Cardiac atrium fibroblast (primary cell): ENCODE results near the gene PNN. TPM values are rescaled to one million over a fixed set of nuclear protein-coding genes. Genes with fewer than 3 reads are reported as not detected.

Source experiments
- total RNA-seq: library from RNA; depleted of rRNA; stranded (reverse); fragments of >200 nt; gene quantifications from 2 replicates; pipeline ENCODE4 v1.2.3, GENCODE V29; 2015

Gene PNN
- 9.4 and 13.3 TPM in 2 replicates for total RNA-seq

DNA sequence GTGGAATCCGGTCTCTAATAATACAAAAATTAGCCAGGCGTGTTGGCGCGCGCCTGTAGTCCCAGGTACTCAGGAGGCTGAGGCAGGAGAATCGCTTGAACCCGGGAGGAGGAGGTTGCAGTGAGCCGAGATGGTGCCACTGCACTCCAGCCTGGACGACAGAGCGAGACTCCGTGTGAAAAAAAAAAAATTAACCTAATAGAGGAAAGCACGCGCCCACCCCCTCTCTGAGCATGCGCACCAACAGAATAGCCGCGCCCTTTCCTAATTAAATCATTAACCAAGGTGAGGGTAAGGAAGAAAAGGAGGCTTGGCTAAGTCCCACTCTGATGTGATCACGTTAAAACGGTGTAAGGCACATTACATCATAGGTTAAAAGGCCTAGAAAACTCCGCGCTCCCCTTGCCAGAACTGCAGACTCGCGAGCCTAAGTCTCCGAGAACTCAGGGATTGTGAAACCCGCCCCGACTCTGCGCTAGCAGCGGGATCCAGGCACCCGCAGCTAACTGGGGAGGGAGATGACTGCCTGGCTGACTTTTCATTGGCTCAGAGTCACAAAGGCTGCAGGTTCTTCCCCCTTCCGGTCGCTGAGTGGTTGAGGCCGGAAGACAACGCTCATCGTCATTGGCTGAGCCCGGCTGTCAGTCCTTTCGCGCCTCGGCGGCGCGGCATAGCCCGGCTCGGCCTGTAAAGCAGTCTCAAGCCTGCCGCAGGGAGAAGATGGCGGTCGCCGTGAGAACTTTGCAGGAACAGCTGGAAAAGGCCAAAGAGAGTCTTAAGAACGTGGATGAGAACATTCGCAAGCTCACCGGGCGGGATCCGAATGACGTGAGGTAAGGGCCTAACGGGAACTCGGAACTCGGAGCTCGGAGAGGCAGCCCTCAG is at the start of gene PNN:
TSS of gene PNN (plus strand) at position 695 of the 885 bp plus-strand sequence. CDS start at position 721, 26 bp downstream.

Other genes starting within 250 kb of the PNN start
- gene SEC23A, start 72.0 kb upstream of the PNN start, total RNA-seq, result 178 and 240 TPM in 2 replicates
- 14.7 and 18.4 TPM in 2 replicates for gene GEMIN2, start 60.9 kb upstream of the PNN start, total RNA-seq
- gene TRAPPC6B, start 4.9 kb upstream of the PNN start, total RNA-seq, result 19.3 and 22.0 TPM in 2 replicates
- gene MIA2, start 58.7 kb downstream of the PNN start, total RNA-seq, result 8.8 and 15.7 TPM in 2 replicates